ENCODE measurements around the gene GRIN2A.
"Not testable (repeated sequence)": the region's sequence is repeated elsewhere in the genome, so short reads cannot be mapped to it uniquely, and the experiment has no call there.

The GRIN2A gene

GRCh38 chr16:9913604-9914326 lies 268.5 kb downstream of the GRIN2A start:
- DNase-seq (ENCODE audit: low read depth in 2 of 2), result no peak

GRCh38 chr16:9911989-9912388 lies 270.2 kb downstream of the GRIN2A start:
- no peak for DNase-seq (ENCODE audit: low read depth in 2 of 2)

GRCh38 chr16:9911231-9911630 lies 271.0 kb downstream of the GRIN2A start:
- DNase-seq (ENCODE audit: low read depth in 2 of 2), result no peak

- DNase-seq (ENCODE audit: low read depth in 2 of 2), result no peak
Measured at GRCh38 chr16:9909072-9909825, 273.0 kb downstream of the GRIN2A start.

- no peak for DNase-seq (ENCODE audit: low read depth in 2 of 2)
Measured at GRCh38 chr16:9908613-9909012, 273.6 kb downstream of the GRIN2A start.

- no peak for DNase-seq (ENCODE audit: low read depth in 2 of 2)
Measured at GRCh38 chr16:9907752-9908151, 274.5 kb downstream of the GRIN2A start.

GRCh38 chr16:9906218-9906617 lies 276.0 kb downstream of the GRIN2A start:
- no peak for DNase-seq (ENCODE audit: low read depth in 2 of 2)

- no peak for DNase-seq (ENCODE audit: low read depth in 2 of 2)
Measured at GRCh38 chr16:9904526-9904925, 277.7 kb downstream of the GRIN2A start.

GRCh38 chr16:9900576-9900975 lies 281.7 kb downstream of the GRIN2A start:
- DNase-seq (ENCODE audit: low read depth in 2 of 2), result no peak

GRCh38 chr16:9898555-9898954 lies 283.7 kb downstream of the GRIN2A start:
- DNase-seq (ENCODE audit: low read depth in 2 of 2), result no peak

GRCh38 chr16:9898124-9898523 lies 284.1 kb downstream of the GRIN2A start:
- no peak for DNase-seq (ENCODE audit: low read depth in 2 of 2)

GRCh38 chr16:9895817-9896216 lies 286.4 kb downstream of the GRIN2A start:
- DNase-seq (ENCODE audit: low read depth in 2 of 2), result no peak

GRCh38 chr16:9885876-9886275 lies 296.4 kb downstream of the GRIN2A start:
- no peak for DNase-seq (ENCODE audit: low read depth in 2 of 2)

GRCh38 chr16:9885467-9885866 lies 296.8 kb downstream of the GRIN2A start:
- DNase-seq (ENCODE audit: low read depth in 2 of 2), result no peak

- not testable (repeated sequence) for DNase-seq (ENCODE audit: low read depth in 2 of 2)
Measured at GRCh38 chr16:9875981-9876380, 306.2 kb downstream of the GRIN2A start.

- no peak for DNase-seq (ENCODE audit: low read depth in 2 of 2)
Measured at GRCh38 chr16:9874219-9874618, 308.0 kb downstream of the GRIN2A start.

GRCh38 chr16:9870962-9871361 lies 311.3 kb downstream of the GRIN2A start:
- no peak for DNase-seq (ENCODE audit: low read depth in 2 of 2)

- DNase-seq (ENCODE audit: low read depth in 2 of 2), result no peak
Measured at GRCh38 chr16:9869776-9870175, 312.5 kb downstream of the GRIN2A start.

- no peak for DNase-seq (ENCODE audit: low read depth in 2 of 2)
Measured at GRCh38 chr16:9868606-9869149, 313.6 kb downstream of the GRIN2A start.

- DNase-seq (ENCODE audit: low read depth in 2 of 2), result no peak
Measured at GRCh38 chr16:9867176-9867575, 315.1 kb downstream of the GRIN2A start.

GRCh38 chr16:9864461-9864860 lies 317.8 kb downstream of the GRIN2A start:
- no peak for DNase-seq (ENCODE audit: low read depth in 2 of 2)

- no peak for DNase-seq (ENCODE audit: low read depth in 2 of 2)
Measured at GRCh38 chr16:9862327-9862726, 319.9 kb downstream of the GRIN2A start.

GRCh38 chr16:9860876-9861275 lies 321.4 kb downstream of the GRIN2A start:
- DNase-seq (ENCODE audit: low read depth in 2 of 2), result no peak

All from stimulated activated CD8-positive, alpha-beta memory T cell treated with anti-CD3 and anti-CD28 coated beads, Interleukin-15, amount 100 ng/mL, for 4 hours (primary cell).